Esophagus mucosa (tissue), 1 donor: Measurements from ENCODE around the gene ZC3H7B. TPM values are rescaled to one million over a fixed set of nuclear protein-coding genes. Genes with fewer than 3 reads are reported as not detected.

Experiments used
- ATAC-seq: fragments of 200-7000 bp; cut with Tn5 transposase; one replicate; pipeline ENCODE4 v1.9.1; 2020
- total RNA-seq: library from RNA; stranded (reverse); gene quantifications from one replicate; pipeline ENCODE4 v1.2.4, GENCODE V29; 2023
- donor health status: DM: yes; HTN: yes; CAD: no.

Gene ZC3H7B
- total RNA-seq, 1 donor from 2014 or later: 21.1 TPM

DNA sequence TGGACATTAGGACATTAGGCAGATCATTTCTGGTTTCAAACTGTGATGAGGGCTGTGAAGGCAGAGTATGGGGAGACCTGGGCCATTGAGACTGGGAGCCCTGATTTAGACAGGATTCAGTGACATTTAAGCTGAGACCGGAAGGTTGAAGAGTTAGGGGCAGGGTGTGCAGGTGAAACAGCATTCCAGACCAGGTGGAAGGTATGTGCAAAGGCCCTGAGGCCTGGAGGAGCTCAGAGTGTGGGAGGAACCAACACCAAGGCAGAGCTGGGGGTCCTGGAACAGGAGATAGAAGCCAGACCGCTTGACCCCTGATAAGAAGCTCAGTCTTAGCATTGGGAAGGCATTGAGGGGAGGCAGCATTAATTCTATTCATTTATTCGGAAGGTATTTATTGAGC lies 32.5 kb downstream of the ZC3H7B start:
- no peak for ATAC-seq

DNA sequence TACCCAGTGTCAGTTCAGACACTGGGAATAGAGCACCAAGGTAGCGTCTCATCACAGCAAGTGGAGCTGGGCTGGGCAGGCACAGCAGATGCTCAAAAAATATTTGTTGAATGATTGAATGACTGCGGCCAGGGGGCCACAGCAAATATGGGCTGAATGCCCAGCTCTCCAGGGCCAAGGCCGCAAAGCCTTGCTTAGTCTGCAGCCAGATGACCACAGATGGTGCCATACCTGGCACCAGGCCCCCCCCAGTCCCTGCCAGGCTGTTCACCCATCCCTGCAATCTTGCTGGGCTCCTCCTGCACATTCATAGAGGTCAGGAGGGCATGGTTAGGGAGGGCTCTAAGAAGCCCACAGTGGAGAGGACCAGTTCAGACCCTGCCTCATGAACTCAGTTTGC lies 32.9 kb downstream of the ZC3H7B start:
- ATAC-seq: no peak

DNA sequence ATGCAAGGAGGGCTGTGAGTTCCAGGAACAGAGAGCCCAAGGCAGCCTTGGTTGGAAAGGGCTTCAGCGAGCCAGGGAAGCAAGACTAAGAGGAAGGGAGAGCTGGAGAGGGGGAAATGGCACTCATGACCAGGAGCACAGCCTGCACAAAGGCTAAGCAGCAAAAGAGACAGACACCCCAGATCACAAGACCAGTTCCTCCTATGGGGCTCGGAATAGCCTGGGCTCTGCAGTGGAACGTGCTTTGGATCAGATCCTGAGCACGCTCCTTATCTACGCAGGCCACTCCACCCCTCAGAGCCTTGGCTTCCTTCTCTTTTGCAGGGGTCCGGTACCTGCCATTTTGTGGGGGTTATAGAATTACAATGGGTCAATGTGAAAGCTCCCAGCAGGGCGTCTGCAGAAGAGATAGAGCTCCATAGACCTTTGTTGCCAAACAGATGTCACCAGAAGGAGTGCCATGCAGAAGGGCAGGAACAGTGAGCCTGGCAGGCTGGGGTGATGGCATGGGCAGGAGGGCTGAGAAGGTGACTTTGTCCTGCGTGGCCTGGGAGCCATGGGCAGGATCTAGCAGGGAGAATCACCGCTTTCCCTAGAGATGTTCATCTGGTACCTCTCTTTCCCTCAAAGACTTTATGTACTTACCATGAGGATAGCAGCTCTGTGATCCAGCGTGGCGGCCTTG lies 33.8 kb downstream of the ZC3H7B start:
- ATAC-seq: no peak

DNA sequence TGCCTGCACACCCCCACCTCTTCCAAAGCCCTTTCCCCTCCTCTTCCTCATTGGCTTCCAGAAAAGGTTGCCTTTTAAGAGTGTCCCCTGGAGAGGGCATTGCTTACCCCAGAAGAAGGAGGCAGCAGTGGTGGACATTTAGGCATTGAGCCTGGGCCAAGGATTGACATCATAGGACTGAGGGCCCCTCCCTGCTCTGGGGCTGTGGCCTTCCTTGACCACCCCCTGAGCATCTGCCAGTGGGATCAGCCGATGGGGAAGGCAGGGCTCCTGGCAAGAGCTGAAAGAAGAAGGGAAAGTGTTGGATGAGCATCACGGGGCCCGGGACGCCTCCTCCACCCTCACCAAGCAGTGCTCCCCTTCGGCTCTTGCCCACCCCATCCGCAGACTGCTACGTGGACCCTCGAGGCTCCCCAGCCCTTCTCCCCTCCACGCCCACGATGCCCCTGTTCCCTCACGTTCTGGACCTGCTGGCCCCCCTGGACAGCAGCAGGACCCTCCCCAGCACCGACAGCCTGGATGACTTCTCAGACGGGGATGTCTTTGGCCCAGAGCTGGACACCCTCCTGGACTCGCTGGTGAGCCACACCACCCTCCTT lies 37.4 kb downstream of the ZC3H7B start:
- ATAC-seq: no peak

DNA sequence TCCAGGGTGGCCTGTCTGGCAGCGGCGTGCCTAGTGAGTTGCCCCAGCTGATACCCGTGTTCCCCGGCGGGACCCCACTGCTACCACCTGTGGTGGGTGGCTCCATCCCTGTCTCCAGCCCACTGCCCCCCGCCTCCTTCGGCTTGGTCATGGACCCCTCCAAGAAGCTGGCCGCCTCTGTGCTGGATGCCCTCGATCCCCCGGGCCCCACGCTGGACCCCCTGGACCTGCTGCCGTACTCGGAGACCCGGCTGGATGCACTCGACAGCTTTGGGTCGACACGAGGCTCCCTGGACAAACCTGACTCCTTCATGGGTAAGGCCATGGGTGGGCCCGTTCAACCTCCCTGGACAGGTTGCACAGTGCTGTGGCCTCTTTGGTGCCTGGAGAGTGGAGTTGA lies 38.5 kb downstream of the ZC3H7B start:
- peak; percentile 12 for ATAC-seq

DNA sequence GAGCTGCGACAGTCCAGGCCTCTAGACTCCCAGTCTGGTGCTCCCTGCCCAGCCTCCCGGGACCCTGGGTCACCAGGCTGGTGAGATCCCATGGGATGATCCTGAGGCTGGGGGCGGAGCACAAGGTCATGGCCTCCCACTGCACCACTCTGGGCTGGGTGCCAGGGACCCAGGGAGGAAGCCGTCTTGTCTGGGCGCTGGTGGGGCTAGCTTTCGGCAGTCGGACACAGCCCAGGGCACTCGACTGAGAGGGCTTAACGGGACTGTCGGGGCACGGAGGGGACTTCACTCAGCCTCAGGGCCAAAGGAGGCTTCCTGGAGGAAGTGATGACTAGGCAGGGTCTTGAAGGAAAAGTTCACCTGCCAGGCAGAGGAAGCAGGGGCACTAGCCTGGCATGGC lies 39.0 kb downstream of the ZC3H7B start:
- no peak for ATAC-seq

DNA sequence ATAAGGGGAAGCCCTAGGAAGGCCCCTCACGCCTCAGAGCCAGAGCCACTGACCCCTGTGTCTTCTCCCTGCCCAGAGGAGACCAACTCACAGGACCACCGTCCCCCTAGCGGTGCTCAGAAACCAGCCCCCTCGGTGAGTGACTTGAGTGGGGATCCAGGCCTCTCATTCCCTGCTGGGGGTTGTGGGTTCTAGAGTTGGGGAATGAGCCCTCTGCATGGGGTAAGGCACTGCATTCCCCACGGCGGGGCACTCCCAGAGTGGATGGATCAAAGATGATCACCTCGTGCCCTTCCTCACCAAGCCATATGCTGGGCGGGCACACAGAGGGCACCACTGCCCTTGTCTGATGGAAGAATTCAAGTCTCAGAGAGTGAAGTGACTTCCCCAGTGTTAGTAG lies 39.7 kb downstream of the ZC3H7B start:
- no peak for ATAC-seq

DNA sequence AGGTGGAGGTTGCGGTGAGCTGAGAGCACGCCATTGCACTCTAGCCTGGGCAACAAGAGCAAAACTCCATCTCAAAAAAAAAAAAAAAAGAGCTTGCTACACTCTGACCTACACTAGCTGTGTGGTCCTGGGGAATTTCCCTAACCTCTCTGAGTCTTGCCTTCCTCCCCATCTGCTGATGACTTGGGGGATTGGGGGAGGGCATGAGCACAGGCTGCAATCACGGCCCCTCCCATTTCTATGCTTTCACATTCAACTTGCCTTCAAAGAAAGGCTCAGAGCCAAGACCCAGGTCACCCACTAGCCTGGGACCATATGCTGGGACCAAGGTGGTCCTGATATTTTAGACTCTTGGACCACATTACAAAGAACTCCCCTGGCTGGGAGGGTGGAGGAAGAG lies 40.7 kb downstream of the ZC3H7B start:
- ATAC-seq: no peak

DNA sequence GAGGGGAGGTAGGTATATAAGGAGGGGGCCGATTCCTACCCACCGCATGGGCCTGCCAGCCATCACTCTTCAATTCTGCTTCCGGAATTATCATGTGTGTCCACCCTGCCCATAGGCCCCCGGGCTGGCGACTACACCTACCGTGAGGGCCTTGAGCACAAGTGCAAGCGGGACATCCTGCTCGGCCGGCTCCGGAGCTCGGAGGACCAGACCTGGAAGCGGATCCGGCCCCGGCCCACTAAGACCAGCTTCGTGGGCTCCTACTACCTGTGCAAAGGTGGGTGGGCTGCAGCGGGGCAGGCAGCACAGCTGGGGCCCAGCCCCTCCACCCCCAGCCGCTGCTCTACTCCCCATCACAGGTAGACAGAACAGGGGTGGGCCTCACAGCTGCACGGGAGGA lies 42.0 kb downstream of the ZC3H7B start:
- no peak for ATAC-seq

DNA sequence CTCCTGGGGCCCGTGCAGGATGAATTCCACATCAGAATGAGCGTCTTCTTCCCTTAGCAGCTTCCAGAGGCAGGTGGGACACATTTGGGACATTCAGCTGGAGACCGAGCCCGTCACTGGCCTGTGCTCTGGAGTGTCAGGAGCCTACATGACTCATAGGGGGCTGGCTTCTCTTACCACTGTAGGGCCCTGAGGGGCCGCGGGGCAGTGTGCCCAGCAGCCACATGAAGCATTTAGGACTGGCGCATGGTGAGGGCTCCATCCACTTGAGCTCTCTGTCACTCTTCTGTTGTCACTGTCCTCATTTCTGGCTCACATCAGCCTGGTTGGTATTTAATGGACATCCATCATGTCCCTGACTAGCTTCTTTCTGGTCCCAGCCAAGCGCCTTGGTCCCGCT lies 42.4 kb downstream of the ZC3H7B start:
- no peak for ATAC-seq

DNA sequence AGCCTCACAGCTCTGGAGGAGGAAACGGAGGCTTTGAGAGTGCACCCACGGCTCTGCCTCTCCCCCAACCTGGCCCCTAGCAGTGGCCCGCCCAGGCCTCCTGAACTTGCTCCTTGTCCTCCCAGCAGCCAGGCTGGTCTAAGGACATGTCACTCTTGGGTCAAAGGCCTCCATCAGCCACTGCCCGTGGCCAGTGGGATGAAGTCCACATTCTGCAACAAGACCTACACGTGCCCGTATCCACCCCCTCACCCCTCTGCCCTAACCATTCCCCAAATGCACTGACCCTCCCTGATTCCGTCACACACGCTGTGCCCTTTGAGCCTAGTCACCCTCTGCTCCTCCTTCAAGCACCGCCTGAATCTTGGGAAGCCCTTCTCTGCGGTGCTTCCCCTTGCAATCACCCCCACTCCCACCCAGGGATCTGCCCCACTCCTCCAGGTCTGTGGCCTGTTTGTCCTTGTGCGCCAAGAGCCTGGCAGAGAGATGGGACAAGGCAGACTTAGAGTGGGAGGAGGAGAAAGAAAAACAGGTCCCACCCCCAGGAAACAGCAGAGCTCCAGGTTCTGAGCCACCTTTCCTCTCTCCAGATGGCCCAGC lies 43.0 kb downstream of the ZC3H7B start:
- ATAC-seq: no peak

DNA sequence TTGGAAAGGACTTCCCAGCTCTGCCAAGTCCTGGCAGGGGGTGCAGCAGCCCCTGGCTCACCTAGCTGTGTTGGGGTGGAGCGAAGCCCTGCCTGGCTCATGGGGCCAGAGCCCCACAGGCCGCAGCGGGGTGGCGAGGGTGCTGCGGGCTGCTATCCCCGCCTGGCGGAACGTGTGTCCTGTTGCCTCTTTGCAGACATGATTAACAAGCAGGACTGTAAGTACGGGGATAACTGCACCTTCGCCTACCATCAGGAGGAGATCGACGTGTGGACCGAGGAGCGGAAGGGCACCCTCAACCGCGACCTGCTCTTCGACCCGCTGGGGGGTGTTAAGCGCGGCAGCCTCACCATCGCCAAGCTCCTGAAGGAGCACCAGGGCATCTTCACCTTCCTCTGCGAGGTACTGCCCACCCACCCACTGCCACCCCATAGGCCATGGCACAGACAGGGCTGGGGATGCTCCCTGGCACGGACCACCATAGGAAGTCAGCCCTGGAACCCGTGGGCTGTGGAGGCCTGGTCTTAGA lies 44.5 kb downstream of the ZC3H7B start:
- no peak for ATAC-seq

DNA sequence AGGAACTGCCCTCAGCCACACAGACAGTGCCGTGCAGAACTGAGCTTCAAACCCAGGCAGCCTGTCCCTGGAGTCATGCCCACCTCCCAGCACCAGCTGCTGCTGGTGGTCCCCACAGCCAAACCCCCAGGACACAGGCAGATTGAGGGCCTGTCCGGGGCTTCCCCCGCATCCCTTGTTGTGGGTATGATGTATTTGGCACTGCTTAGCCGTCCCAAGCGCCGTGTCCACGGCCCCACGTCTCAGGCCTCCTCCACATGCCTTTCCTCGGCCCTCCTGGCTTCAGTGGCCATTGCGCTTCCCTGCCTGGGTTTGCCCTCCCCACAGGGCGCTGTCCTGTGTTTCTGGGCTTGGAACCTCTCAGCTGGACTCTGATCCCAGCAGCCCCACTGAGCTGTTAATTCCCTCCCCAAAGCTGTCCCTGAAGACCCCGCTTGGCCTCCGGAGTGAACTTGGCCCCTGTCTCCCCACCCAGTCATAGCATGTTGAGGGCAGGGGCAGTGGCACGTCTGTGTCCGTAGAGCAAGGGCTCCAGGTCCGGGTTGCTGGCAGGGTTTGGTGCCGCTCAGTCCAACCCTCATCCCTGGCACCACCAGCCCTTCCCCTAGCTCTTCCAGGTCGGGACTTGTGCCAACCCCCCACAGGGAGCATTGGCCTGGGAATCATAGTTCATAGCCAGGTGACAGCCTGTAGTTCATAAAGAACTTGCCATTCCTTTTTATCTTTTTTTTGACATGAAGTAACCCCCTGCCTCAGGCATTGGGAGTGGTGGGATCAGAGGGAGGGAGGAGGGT lies 45.9 kb downstream of the ZC3H7B start:
- ATAC-seq: no peak

DNA sequence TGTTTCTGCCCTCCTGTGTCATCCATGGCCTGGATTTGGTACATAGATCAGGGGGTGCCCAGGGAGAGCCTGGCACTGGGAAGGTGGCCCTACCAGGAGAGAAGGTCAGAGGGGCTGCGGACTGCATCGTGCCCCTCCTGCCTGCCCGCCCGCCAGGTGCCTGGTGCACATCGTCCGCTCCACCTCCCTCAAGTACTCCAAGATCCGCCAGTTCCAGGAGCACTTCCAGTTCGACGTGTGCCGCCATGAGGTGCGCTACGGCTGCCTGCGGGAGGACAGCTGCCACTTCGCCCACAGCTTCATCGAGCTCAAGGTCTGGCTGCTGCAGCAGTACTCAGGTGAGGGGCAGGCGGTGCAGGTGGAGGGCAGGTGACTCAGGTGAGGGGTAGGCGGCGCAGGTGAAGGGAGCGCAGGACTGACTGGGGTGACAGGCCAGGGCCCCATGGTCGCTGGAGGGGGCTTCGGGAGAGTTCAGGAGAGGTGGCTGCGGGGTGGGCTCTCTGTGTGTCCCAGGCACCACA lies 47.7 kb downstream of the ZC3H7B start:
- ATAC-seq: no peak

DNA sequence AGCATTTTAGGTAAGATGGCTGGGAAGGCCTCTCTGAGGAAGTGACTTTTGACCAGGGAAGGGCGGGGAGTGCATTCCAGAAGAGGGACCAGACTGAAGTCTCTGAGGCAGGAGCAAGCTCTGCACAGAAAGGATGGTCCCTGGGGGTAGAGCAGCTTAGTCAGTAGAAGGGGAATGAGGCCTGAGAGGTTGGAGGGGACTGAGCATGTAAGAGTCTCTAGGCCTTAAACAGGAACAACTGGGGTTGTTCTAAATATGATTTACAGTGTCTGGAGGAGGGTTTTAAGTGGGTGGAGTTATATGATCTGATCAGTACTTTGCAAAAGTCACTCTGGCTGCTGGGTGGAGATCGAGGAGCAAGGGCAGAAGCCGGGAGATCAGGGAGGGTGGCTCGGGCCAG lies 48.8 kb downstream of the ZC3H7B start:
- no peak for ATAC-seq

DNA sequence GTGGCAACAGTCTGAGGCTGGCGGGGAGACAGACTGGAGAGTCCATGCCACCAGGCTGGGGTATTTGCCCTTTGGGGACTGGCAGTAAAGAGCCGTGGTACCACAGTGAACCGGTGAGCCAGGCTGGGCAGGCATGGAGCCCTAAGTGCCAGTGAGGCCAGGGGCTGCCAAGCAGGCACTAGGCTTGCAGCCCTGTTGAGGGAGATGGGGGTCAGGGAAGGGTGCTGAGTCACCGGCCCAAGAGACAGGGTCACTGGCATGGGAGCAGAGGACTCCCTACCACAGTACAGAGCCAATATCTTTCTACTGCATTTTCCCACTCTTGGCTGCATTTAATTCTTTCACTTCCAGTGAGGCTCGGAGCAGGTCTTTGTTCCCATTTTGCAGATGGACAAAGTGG lies 49.7 kb downstream of the ZC3H7B start:
- ATAC-seq: no peak

DNA sequence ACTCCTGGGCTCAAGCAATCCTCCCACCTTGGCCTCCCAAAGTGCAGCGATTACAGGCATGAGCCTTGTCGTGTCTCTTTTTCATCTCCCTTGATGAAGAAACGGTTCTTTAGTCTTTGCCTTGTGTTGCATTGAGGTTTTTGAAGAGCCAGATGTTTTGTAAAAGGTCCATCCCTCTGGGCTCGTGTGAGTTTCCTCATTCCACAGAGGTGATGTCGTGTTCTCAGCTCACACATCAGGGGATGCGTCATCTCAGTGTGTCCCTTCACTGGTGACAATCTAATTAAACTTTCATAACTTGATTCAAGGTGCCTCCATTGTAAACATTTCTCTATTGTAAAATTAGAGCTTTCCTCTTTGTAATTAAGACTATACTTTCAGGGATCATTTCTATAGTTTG lies 50.7 kb downstream of the ZC3H7B start:
- no peak for ATAC-seq

DNA sequence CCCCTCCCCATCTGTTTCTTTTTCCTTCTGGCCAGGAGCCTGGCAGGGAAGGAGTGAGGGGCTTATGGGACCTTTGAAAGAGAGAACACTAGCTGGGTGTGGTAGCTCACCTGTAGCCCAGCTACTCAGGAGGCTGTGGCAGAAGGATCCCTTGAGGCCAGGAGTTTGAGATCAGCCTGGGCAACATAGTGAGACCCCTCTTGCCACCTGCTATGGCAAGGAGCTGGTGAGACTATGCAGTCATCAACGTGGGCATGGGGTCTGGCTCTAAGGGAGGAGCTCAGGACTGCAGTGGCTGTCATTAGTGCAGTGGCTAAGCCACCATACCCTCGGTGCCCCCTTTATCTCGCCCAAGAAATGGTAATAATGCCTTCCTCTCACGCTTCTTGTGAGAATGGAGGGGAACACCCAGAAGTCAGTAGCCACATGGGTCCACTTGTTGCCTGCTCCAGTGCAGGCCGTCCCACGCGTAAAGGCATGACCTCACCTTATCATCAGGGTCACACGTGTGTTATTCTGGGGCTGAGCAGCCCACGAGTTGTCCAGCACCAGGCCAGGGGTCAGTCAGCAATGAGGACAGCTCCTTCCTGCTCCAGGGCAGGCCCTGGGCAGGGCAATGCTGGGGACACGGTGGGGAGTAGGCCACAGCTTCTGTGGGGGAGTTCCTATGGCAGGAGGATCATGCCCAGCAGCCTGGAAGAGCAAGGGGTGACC lies 52.7 kb downstream of the ZC3H7B start:
- no peak for ATAC-seq

DNA sequence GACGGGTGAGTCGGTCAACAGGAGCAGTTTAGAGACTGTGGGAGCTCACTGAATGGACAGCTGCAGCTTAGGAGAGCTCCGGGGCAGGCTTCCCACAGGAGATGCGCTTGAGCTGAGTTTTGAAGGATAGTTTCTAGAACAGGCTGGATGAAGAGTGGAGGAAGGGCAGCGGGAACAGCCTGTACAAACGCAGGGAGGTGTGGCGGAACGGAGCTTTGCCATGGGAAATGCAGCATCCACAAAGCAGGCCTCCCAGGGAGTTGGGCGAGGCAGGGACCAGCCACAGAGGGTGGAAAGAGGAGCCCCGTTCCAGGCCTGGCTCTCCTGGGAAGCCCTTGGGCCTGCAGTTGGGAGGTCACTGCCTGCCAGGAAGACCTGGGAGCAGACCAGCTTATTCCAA lies 53.7 kb downstream of the ZC3H7B start:
- ATAC-seq: no peak

DNA sequence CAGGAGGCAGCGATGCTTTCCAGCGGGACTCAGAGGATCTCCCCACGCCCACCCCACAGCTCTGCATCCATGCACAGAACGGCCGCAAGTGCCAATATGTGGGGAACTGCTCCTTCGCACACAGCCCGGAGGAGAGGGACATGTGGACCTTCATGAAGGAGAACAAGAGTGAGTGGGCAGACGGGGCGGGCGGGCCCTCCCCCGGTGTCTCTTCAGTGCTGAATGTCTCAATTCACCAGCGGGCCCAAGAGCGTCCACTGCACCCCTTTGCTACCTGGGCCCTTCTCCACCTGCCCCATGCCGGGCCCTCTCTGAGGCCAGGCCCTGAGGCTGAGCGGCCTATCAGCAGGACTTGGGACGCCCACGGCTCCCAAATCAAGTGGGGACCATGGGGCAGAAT lies 54.6 kb downstream of the ZC3H7B start:
- ATAC-seq: no peak

DNA sequence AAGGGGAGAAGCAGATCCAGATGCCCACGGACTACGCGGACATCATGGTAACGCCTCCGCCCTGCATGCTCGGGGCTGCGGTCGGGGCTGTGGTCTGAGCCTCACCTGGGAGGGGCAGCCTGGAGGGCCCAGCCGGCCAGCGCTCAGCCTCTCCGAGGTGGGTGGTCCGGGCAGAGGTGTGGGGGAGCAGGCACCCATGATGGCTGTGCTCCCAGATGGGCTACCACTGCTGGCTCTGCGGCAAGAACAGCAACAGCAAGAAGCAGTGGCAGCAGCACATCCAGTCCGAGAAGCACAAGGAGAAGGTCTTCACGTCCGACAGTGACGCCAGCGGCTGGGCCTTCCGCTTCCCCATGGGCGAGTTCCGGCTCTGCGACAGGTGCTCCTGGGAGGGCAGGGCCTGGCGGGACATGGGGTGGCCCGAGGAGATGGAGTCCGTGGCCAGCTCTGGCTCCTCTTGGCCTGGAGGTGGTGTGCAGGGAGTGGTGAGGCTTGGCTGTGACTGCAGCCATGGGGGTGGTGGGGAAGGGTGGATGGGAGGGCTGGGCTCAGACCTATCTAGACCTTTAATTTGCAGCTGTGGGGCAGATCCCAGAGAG lies 55.2 kb downstream of the ZC3H7B start:
- no peak for ATAC-seq

DNA sequence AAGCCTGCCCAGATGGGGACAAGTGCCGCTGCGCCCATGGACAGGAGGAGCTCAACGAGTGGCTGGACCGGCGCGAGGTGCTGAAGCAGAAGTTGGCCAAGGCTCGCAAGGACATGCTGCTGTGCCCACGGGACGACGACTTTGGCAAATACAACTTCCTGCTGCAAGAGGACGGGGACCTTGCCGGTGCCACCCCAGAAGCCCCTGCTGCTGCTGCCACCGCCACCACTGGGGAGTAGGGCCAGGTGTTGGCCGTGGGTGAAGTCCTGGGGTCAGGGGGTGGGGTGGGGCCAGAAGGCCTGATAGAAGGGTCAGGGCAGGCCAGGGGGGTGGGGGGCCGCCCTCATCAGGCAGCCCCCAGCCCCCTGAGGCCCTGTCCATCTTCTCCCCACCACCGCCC lies 55.9 kb downstream of the ZC3H7B start:
- no peak for ATAC-seq
